GM18909 (cell line): ENCODE measurements around the gene HSPB8.
"Not testable (repeated sequence)": the region's sequence is repeated elsewhere in the genome, so short reads cannot be mapped to it uniquely, and the experiment has no call there.

ENCODE experiments used
- ATAC-seq: cut with Tn5 transposase; IDR thresholded peaks from one replicate; pipeline ENCODE4 v1.9.1; 2021; ENCODE audit warnings: mild to moderate bottlenecking; ENCODE audit not compliant: unreplicated experiment, poor library complexity

HSPB8 gene

DNA sequence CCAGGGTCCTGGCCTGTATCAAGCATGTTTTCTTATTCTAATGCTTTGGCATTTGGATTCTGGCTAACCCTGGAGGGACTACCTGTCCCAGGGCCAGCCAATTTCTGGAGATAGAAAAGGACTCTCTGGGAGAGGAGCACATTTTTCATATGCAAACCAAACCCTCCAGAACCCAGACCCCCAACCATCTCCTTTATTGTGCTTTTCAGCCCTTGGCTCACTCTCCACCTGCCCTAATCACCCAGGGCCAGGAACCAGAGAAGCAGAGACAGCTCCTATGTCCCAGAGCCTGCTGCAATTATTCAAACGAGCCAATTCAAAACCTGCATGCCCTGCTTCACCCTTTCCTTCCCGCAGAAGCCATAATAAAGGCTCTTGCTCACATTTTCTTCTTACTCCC is 23.8 kb downstream of the HSPB8 start:
- ATAC-seq, result no peak

DNA sequence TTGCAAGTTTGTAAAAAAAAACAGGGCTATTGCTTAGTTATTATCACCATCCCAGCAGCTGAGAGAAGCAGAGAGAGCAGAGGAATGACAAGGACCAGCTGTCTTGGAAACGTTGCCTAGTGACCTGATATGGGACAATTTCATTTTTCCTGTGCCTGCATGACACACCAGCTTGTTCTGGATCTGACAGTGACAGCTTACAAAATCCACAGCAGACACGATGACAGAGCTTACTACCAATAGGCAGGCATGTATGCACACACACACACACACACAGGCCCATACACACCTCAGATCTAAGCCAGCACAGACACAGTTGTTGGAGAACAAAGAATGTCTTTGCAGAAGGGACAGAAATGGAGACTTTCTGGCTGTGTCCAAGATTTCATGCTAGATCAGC is 25.4 kb downstream of the HSPB8 start:
- no peak for ATAC-seq

DNA sequence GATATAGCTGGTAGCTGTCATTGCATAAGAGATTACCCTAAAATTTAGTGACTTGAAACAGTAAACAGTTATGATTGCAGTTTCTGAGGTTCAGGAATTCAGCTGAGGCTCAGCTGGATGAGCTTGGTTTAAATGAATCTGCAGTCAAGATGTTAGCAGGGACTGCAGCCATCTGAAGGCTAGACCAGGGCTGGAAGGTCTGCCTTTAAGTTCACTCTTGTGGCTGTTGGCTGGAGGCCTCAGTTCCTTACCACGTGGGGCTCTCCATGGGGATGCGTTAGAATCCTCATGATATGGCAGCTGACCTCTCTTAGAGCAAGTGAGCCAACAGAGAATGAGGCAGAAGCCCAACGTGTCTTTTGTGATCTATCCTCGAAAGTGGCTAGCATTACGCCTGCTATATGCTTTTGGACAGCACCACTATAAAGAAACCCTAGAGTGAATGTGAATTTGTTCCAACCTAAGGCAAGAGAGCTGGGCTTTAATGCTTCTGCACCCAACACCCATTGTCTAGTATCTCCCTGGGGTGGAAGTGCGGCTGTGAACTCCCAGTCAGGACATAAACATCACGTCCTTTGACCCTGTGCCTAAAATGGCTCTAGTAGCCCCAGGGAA is 26.0 kb downstream of the HSPB8 start:
- ATAC-seq, result no peak

DNA sequence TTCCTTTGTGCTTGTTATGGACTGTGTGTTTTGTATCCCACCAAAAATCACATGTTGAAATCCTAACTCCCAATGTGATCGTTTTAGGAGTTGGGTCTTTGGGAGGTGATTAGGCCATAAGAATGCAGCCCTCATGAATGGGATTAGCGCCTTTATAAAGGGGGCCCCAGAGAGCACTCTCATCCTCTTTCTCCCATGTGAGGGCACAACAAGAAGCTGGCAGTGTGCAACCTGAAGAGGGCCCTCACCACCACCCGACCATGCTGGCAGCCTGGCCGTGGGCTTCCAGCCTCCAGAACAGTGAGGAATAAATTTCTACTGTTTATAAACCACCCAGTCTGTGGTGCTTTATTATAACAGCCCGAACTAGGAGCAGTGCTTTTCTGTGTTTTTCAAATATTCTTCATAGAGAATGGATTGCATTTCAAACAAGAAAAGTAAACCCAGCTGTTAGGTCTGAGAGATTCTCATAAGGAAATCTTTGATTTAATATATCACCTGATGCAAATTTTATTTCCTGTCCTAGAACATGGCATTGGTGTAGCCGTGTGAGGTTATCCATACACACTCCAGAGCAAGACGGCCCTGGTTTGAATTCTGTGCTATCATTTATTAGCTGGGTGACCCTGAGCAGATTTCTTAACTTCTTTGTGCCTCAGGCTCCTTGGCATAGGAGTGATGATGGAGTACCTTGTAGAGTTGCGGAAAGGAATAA is 27.8 kb downstream of the HSPB8 start:
- no peak for ATAC-seq

DNA sequence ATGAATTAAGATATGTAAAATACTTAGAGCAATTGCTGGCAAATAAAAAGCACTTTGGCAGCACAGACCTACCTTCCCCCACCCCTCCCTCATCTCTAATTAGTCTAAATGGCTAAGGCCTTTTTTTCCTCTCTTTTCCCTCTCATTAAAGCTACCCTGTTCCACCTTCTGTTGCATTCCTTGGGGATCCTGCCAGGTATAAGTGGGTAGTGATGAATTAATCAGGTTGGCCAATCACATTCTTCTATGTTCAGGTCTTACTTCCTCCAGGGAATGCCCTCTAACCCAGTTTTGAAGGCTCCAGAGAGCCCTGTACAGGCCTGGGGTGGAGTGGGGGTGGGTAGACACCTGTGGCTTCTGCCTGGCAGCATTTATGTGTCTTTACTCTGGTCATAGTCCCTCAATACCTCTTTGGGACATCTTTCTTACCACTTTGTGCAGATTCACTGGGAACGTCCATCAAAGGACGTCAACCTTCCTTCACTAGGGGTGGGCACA is 28.4 kb downstream of the HSPB8 start:
- ATAC-seq, result no peak

DNA sequence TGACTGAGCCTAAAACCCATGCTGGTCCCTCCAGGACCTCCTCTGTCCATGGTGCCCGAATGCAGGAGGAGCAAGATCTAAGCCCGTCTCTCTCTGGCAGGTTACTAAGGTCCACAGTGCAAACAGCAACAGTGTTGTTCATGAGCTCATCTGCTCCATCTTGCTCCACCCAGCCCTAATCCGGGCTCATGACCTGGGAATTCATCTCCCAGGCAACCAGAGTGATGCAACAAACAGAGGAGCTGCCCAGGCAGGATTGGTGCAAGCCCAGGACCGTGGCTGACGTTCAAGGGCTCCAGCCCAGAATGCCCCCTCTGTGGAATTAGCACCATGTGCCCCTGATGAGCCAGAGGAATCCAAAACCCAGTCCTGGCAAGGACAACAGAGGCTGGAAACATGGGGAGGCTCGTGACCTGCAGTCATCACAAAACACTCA is 29.9 kb downstream of the HSPB8 start:
- ATAC-seq, result no peak

DNA sequence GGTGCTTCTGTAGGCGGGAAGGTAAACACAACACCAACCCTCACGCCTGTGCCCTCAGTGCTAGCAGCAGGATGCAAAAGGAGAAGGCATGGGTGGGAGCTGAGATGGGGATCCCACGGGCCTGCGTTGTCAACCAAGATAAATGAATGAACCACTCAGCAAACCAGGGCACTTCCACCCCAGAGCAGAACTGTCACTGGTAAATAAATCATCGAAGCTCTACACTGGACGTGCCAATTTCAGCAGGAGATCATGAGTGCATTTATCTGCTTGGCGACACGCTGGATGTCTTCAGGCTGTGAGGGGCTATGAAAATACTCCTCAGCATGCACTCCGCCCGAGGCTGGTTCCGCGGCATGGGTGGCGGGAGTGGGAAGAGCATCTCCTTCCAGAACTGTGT is 33.2 kb downstream of the HSPB8 start:
- ATAC-seq, result no peak

DNA sequence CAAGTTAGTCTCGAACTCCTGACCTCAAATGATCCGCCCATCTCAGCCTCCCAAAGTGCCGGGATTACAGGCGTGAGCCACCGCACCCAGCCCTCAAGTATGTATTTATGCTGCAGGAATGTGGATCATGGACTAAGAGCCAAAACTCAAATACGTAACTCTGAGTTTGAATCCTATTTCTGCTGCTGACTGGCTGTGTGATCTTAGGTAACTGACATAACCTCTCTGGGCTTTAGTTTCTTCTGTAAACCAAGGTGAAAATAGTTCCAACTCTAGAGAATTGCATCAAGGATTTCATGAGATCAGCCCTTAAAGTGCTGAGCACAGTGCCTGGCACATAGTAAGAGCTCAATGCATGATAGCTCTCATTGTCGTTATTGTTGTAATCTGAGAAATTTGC is 37.4 kb downstream of the HSPB8 start:
- no peak for ATAC-seq

DNA sequence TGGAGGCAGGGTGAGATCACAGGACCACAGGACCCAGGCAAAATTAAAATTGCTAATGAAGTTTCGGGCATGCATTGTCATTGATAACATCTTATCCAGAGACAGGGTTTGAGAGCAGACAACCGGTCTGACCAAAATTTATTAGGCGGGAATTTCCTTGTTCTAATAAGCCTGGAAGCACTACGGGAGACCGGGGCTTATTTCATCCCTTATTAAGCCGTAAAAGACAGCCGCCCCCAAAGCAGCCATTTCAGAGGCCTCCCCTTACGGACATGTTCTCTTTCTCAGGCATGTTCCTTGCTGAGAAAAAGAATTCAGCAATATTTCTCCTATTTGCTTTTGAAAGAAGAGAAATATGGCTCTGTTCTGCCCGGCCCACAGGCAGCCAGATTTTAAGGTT is 40.1 kb downstream of the HSPB8 start:
- not testable (repeated sequence) for ATAC-seq

DNA sequence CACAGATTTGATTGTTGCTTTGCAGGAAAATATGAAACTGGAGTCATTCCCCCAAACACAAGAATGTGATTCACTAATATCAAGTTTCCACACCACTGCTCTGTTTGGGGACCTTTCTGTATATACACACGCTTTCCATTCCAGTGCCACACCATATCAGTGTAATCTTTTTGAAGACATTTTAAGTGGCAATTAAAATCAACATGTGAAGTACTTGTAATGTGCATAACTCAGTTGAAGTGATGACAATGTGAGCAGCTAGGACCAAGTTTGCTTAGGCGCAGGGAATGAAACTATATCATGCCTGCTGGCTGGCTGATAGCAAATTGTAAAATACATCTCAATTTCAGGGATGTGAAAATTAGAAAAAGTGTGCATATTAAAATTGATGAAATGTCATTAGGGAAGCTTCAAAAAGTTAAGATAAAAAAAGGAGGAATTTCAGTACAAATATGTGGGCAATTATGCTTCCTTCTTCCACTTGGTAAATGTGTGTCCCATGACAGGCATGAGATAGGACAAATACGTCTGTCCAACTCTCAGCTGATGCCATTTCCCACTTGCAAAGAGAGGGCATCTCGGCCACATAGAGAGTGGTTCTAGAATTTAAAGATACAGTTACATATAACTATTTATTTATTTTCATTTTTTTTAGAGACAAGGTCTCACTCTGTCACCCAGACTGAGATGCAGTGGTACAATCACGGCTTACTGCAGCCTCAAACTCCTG is 43.7 kb downstream of the HSPB8 start:
- no peak for ATAC-seq

DNA sequence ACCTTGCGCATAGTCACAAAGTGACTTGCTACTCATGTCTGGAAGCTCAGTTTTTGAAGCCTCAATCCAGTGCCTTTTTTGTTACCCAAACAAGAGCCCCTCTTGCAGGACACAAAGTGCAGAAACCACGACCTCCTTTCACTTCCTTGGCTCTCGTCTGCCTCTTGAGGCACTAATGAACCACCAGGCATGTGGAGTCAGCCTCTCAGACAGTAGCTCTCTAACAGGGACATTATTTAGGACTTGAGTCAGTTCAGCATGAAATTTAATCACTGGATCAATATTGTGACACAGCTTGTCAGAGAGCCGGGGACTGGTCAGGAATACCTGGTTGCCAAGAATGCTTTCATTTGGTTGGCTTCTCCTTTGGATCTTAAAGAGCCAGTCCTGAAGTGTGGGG is 46.7 kb downstream of the HSPB8 start:
- ATAC-seq, result no peak

DNA sequence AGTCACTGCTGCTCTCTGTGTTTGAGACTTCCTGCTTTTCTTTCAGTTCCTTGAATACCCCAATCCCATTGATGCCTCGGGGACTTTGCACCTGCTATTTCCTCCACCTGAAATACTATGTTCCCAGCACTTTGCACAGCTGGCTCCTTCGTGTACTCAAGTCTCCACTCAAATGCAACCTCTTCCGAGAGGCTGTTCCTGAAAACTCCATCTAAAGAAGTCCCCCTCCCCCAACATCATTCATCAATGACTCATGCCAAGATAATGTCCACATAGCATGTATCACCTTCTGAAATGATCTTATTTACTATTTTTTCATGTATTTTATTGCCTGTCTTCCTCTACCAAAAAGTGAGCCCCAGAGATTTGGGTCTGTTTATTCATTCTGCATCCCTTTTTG is 48.6 kb downstream of the HSPB8 start:
- ATAC-seq, result no peak

DNA sequence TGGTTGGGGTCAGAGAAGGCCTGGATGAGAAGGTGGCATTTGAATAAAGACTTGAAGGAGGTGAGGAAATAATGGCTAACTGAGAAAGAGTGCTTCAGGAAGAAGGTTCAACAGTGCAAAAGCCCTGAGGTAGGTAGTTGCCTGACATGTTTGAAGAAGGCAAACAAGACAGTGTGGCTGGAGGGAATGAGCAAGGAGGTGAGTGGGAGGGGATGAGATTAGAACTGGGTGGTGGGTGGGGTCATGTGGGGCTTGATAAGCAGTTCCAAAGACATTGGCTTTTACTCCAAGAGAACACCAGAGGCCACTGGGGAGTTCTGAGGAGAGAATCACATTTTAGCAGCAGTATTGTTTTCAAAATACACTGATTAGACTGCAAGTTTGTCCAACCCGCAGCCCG is 50.5 kb downstream of the HSPB8 start:
- no peak for ATAC-seq

DNA sequence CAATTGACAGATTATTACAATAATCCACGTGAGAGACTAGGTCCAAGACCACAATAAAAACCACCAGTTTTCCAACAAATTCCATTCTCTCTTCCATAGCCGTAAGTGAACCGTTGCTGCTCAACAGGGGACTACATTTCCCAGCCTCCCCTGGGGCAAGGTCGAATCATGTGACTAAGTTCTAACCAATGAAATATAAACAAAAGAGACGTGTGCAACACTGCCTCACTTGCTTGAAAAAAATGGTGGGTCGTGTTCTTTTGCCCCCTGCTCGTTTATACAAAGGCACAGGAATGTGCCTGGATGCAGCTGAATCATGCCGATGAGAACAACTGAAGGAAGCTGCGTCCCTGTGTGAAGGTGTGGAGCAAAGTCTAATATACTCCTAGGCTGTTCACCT is 51.1 kb downstream of the HSPB8 start:
- ATAC-seq, result no peak

DNA sequence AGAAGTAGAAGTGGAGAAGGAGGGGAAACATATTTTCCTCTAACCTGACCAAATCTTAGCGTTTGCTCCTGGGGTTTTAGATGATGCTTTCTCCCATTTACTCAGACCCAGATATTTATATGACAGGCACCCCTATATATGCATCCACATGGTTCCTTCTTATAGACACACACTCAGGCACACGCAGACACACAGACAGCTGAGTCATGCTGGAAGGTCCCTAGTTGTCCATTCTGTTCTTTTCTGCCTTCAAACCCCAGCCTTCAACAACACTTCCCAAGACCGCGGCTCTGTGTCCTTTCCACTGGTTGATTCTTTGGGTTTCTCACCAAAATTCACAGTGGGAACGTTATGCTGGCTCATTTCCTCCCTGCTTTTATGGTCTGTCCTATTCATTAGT is 52.1 kb downstream of the HSPB8 start:
- no peak for ATAC-seq

DNA sequence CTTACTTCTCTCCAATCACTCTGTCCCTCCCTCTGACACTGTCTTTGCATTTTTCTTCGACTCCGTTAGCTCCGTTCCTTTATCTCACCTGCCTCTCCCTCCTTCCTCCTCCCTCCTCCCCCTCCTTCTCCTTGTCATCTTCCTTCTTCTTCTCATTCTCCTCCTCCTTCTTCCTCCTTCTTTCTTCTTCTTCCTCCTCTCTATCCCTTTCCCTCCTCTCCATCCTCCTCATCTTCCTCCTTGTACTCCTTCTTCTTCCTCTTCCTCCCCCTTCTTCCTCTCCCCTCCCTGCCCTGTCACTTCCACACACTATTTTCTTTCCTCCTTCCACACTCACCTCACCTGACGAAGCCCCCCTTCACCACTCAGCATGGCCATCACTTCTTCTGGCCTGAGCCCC is 53.0 kb downstream of the HSPB8 start:
- ATAC-seq, result no peak

DNA sequence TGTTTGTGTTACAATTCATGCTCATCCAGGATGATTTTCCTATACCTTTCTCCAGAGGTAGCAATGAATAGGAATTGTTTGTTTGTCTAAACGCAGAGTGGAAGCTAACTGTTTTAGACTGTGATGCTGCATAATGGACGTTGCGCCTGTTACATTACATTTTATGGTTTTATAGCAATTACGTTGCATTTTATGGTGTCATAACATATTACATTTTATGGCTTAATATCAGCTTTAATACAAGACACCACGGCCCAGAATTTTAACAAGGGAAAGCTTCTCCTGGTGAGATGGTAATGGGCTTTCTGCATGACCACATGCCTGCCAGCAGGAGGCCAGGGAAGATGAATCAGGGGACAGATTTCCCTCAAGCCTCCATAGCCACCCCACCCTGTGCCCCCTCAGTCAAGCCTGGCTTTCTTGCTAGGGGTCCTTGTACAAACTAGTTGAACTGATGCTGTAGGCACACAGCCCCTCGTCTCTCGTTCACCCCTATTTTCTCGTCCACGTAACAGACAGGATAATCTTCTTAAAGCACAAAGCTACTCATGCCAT is 56.5 kb downstream of the HSPB8 start:
- no peak for ATAC-seq

DNA sequence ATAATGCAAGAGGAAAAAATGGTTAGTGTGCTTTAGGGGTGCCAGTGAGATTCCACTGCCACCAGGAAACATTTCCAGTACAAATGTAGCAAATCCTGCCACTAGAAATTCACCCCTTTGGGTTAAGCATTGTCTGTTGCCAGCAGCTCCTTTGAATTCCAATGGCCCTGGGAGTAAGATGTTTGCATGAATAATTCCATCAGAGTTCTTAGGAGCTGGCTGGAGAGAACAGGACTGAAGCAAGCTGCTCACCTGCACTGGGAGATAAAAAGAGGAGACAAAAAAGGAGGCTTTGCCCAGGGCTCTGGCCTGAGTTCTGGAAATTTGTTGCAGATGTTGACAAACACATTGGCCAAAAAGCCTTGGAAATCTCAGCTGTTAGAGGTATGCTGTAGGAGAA is 57.6 kb downstream of the HSPB8 start:
- no peak for ATAC-seq

DNA sequence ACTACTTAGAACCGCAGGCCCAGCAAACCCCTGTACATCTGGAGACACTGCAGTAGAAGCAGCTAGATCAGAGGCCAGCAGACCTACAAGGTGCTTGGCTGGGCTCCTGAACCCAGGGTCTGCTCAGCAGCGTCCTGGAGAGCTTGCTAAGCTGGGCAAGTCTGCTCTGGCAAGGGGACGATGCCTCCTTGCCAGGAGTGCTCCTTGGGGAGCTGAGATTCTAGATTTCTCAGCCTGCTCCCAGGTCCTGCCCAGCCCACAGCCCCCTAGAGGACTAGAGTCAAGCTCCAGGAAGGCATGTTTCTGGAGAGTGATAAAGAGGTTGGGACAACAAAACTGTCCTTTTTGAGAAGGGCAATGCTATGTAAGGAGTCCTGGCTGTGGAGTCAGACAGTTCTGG is 60.3 kb downstream of the HSPB8 start:
- no peak for ATAC-seq

DNA sequence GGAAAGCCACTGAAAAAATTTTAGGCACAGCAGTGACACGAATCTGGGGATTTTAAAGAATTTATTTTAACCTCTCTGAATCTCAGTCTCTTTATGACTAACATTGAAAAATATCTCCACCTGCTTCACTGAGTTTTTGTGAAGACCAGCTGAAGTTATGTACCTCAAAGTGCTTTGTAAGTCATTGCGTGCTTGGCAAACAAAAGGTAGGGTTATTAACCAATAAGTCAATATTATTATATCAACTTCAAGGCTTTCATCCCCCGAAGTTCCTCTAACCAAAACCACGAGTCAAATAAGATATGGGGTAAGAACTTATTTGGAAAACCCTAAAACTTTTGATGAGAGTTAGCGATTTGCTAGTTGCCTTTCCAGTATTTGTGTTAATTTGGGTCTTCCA is 62.3 kb downstream of the HSPB8 start:
- ATAC-seq, result no peak

DNA sequence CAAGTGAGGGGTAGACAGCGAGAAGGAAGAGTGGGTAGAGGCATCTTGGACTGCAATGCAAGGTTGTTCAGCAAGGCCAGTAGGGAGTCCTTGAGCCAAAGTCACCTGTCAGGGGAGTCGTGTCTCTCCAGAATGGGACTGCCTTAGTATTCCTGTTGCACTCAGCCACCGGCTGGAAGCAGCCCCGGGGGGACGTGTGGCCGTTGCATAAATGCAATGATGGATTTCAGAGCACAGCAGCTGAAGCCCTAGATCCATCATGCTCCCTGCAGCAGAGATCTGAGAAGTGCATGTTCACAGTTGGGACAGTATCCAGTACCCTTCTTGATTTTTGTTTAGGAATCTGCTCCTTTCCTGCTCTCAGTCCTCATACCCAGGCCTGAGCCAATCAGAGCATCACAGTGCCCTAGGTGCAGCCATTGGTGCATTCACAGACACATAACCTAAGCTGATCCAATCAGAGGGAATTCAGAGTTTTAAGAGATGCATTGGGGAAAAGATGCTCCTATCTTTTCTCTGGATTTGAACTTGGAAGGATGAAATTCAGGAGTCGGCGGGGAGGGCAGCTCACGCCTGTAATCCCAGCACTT is 62.9 kb downstream of the HSPB8 start:
- ATAC-seq, result no peak
